GM06990 (cell line): ENCODE results near the gene KLF7.

ENCODE experiments used
- DNase-seq: peaks from one replicate; pipeline ENCODE4 v3.0.0-alpha.2; 2011; ENCODE audit not compliant: insufficient read length; ENCODE audit errors: extremely low read depth
- H3K27me3 ChIP-seq: replicated peaks from 2 replicates; pipeline ENCODE4 v1.6.0; 2011; ENCODE audit warnings: low read length; ENCODE audit not compliant: control insufficient read depth, insufficient read depth
- H3K36me3 ChIP-seq: 2 replicates; pipeline ENCODE4 v1.5.1; 2011; ENCODE audit warnings: low read length; ENCODE audit not compliant: control insufficient read depth, insufficient read depth
- H3K4me3 ChIP-seq: replicated peaks from 2 replicates; pipeline ENCODE4 v1.5.1; 2011; ENCODE audit warnings: low read depth, mild to moderate bottlenecking, control low read depth, low read length
- TF ChIP-seq, protein P1 (sequence below): IDR thresholded peaks from 2 replicates; pipeline ENCODE4 v1.5.1; 2011; ENCODE audit warnings: low read length, control low read depth, mild to moderate bottlenecking, inconsistent platforms; ENCODE audit not compliant: insufficient read depth, poor library complexity, severe bottlenecking

KLF7 gene

GRCh38 chr2:207139552-207139951 is 26.2 kb downstream of the KLF7 start:
- Histone ChIP-seq H3K4me3 (no peak overlapping the region), H3K36me3 (no peaks in the 10 kb centered on the region), H3K27me3 (no peaks in the 10 kb centered on the region)
- TF ChIP-seq, protein P1, sequence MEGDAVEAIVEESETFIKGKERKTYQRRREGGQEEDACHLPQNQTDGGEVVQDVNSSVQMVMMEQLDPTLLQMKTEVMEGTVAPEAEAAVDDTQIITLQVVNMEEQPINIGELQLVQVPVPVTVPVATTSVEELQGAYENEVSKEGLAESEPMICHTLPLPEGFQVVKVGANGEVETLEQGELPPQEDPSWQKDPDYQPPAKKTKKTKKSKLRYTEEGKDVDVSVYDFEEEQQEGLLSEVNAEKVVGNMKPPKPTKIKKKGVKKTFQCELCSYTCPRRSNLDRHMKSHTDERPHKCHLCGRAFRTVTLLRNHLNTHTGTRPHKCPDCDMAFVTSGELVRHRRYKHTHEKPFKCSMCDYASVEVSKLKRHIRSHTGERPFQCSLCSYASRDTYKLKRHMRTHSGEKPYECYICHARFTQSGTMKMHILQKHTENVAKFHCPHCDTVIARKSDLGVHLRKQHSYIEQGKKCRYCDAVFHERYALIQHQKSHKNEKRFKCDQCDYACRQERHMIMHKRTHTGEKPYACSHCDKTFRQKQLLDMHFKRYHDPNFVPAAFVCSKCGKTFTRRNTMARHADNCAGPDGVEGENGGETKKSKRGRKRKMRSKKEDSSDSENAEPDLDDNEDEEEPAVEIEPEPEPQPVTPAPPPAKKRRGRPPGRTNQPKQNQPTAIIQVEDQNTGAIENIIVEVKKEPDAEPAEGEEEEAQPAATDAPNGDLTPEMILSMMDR: no peak
- DNase-seq: no peak

DNA sequence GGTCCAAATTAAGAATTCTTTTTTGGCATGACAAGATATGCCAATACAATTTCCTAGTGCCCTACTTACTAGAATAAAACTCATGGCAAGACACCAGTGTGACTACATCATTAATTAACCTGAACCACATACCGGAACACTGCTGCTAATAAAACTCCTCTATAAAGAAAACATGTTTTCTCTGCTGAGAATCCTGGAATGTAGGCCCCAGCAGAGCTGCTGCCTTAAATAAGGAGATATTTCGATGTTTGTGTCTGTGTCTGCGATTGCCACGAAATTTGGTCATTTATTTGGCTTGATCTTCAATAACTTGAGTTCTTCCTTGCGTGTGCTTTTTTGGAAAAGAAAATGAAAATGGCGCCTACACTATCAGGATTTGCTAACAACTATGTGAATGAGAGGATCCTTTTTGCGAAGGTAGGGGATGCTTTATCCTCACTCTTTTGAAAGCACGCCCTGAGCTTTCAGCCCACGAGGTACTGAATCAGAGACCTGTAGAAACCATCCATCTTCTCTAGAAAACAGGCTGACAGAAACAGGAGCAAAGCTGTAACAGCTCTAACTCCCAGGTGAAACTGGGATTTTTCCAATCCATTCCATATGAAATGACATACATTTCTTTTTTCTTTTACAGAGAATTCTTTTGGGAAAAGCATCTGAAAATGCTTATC is 27.0 kb downstream of the KLF7 start:
- DNase-seq: no peak
- TF ChIP-seq, protein P1: no peak
- Histone ChIP-seq H3K36me3 (no peaks in the 10 kb centered on the region), H3K4me3 (no peak overlapping the region), H3K27me3 (no peaks in the 10 kb centered on the region)

DNA sequence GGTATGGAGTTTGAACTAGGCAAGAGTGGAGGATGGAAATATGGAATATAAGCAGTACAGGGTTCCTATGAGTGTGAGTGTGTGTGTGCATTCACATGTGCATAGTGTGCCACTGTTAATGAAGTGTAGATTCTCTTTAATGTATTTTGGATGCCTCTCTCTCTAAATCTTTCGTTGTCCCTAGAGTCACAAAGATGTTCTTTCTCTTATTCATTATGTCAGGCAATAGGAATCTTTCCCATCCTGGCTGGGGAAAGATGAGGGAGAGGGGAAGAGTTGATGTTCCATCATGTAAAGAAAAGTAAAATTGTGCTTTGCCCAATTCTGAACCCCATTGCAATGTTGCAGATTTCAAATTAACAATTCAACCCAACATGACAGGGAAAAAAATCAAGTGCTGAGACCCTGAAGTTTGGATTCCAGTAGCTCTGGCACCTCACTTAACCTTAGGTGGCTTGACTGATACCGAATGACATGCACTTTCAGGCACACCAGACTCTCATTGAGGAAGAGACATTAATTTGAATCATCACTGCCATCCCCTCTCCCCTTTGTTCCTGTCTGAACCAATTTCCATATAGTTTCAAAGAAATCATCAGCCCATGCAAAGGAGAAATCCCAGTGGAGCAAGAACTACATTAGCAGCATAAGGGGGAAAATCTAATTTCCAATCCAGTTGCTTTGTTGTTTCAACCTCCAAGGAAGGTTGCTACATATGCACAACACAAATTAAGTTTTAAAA is 28.0 kb downstream of the KLF7 start:
- no peak overlapping the region for H3K4me3 ChIP-seq
- H3K27me3 ChIP-seq: no peaks in the 10 kb centered on the region
- TF ChIP-seq, protein P1: no peak
- H3K36me3 ChIP-seq: no peaks in the 10 kb centered on the region
- DNase-seq: no peak

DNA sequence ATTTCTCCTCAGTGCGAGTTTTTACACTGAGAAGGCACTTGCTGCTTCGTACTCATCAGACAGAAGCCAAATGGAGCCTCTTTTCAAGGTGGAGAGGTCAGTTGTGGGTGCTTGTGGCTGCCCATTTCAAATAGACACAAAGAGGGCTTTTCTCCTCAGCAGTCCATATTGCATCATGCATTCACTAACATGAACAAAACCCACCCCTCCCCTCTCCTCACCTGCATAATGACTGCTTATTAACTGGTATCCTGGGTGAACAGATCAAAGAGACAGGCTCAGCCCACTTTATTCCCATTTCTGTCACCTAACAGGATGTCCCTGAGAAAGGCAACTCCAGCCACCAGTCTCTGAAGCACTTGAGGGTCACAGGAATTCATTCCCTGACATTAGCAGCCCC is 28.9 kb downstream of the KLF7 start:
- TF ChIP-seq, protein P1: no peak
- Histone ChIP-seq H3K36me3 (no peaks in the 10 kb centered on the region), H3K27me3 (no peaks in the 10 kb centered on the region), H3K4me3 (no peak overlapping the region)
- no peak for DNase-seq

DNA sequence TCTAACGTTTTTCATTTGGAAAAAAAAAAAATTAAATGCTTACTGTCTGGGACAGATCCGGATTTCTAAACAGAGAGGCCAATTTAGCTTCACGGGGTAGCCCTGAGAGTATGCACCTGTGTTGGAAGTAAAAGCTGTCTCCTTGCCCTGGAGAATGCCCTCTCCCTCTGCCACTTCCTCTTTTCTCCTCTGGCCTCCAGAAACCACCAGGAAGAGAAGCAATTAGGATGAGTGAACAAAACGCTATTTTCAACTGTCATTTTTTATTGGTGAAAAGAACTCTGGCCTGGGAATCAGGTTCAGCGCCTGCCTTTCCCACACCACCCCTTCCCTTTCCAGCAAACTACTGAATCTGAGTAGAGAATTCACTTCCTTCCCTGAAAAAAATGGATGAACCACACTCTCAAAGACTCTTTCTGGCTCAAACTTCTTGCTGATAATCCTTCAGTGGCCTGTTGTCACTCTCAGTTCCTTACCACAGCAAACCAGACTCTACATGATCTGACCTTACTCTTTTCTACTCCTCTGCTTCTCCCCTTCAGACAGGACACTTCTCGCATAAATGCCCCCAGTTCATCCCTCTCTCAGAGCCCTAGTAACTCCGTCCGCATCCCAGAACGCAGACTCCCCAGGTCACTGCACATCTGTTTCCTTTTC is 29.8 kb downstream of the KLF7 start:
- TF ChIP-seq, protein P1: no peak
- Histone ChIP-seq H3K27me3 (no peaks in the 10 kb centered on the region), H3K36me3 (no peaks in the 10 kb centered on the region), H3K4me3 (no peak overlapping the region)
- no peak for DNase-seq
